ENCODE measurements around the gene ARID5A.

The ARID5A gene

GRCh38 chr2:96547203-96547641 is 10.7 kb downstream of the ARID5A start:
- TF ChIP-seq TAF1 (IDR thresholded peaks at IDR 0.05; ENCODE audit: low read depth, low read length) (no peak), SPI1 (IDR thresholded peaks at IDR 0.05; ENCODE audit: low read depth, low read length) (no peak), POU2F2 (IDR thresholded peaks at IDR 0.05; ENCODE audit: low read depth, low read length) (no peak), PAX5 (IDR thresholded peaks at IDR 0.05; ENCODE audit: insufficient read depth, low read length, severe bottlenecking) (no peak), POLR2A (IDR thresholded peaks at IDR 0.05; ENCODE audit: low read depth, low read length) (no peak), POLR2AphosphoS5 (IDR thresholded peaks at IDR 0.05; ENCODE audit: low read depth, low read length) (no peak)
- DNase-seq (ENCODE audit: insufficient read length, low spot score) (no peak), FAIRE-seq (no peak)

DNA sequence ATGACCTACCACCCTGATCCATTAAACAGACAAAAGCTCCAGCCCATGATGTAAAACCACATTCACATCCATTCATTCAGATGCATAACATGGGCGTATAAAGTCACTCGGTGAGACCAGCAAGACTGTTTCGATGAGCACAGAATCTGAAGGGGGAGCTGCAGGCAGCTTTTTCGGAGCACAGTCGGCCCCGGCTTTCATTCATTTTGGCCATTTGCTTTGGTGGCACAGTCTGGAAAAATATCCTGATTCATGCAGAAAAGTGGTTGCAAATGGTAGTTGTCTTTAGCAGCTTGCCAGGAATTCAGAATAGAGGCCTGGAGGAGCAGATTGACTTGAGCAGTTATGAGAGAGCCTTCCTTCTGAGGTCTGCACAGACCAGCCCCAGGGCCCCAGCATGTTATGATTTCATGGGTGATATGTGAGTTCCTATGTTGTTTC is 11.2 kb downstream of the ARID5A start:
- no peak for TF ChIP-seq POU2F2 (IDR thresholded peaks at IDR 0.05; ENCODE audit: low read depth, low read length)
- no peak for TF ChIP-seq TAF1 (IDR thresholded peaks at IDR 0.05; ENCODE audit: low read depth, low read length)
- no peak for TF ChIP-seq POLR2A (IDR thresholded peaks at IDR 0.05; ENCODE audit: low read depth, low read length)
- no peak for TF ChIP-seq POLR2AphosphoS5 (IDR thresholded peaks at IDR 0.05; ENCODE audit: low read depth, low read length)
- no peak for TF ChIP-seq PAX5 (IDR thresholded peaks at IDR 0.05; ENCODE audit: insufficient read depth, low read length, severe bottlenecking)
- TF ChIP-seq SPI1 (IDR thresholded peaks at IDR 0.05; ENCODE audit: low read depth, low read length), result no peak
- DNase-seq (ENCODE audit: insufficient read length, low spot score) (no peak), FAIRE-seq (no peak)

- no peak for DNase-seq (ENCODE audit: insufficient read length, low spot score)
- TF ChIP-seq PAX5 (IDR thresholded peaks at IDR 0.05; ENCODE audit: insufficient read depth, low read length, severe bottlenecking) (no peak), POLR2AphosphoS5 (IDR thresholded peaks at IDR 0.05; ENCODE audit: low read depth, low read length) (no peak; the same call in none of the 2 replicates), SPI1 (IDR thresholded peaks at IDR 0.05; ENCODE audit: low read depth, low read length) (no peak), POLR2A (IDR thresholded peaks at IDR 0.05; ENCODE audit: low read depth, low read length) (no peak), POU2F2 (IDR thresholded peaks at IDR 0.05; ENCODE audit: low read depth, low read length) (no peak), TAF1 (IDR thresholded peaks at IDR 0.05; ENCODE audit: low read depth, low read length) (no peak)
- no peak for FAIRE-seq
Observed at GRCh38 chr2:96548558-96549465, 12.3 kb downstream of the ARID5A start.

DNA sequence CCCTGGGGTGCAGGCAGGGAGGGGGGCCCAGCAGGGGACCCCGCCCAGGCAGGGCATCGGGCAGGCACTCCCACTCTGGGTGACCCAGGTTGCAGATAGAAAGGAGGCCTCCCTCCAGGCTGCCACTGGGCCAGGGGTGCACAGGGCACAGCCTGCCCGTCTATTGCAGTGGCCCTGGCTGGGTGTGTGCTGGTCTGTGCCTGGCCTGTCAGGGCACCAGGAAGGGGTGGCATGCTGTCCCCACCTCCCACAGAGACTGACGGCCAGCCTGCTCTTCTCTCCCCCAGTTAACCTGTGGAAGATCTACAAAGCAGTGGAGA is 12.9 kb downstream of the ARID5A start:
- TF ChIP-seq POLR2AphosphoS5 (IDR thresholded peaks at IDR 0.05; ENCODE audit: low read depth, low read length) (peak; percentile 61), TAF1 (IDR thresholded peaks at IDR 0.05; ENCODE audit: low read depth, low read length) (no peak), SPI1 (IDR thresholded peaks at IDR 0.05; ENCODE audit: low read depth, low read length) (no peak), POU2F2 (IDR thresholded peaks at IDR 0.05; ENCODE audit: low read depth, low read length) (no peak), POLR2A (IDR thresholded peaks at IDR 0.05; ENCODE audit: low read depth, low read length) (peak; percentile 67; the same call in 1 of the 2 replicates), PAX5 (IDR thresholded peaks at IDR 0.05; ENCODE audit: insufficient read depth, low read length, severe bottlenecking) (no peak)
- FAIRE-seq (no peak), DNase-seq (ENCODE audit: insufficient read length, low spot score) (no peak)

DNA sequence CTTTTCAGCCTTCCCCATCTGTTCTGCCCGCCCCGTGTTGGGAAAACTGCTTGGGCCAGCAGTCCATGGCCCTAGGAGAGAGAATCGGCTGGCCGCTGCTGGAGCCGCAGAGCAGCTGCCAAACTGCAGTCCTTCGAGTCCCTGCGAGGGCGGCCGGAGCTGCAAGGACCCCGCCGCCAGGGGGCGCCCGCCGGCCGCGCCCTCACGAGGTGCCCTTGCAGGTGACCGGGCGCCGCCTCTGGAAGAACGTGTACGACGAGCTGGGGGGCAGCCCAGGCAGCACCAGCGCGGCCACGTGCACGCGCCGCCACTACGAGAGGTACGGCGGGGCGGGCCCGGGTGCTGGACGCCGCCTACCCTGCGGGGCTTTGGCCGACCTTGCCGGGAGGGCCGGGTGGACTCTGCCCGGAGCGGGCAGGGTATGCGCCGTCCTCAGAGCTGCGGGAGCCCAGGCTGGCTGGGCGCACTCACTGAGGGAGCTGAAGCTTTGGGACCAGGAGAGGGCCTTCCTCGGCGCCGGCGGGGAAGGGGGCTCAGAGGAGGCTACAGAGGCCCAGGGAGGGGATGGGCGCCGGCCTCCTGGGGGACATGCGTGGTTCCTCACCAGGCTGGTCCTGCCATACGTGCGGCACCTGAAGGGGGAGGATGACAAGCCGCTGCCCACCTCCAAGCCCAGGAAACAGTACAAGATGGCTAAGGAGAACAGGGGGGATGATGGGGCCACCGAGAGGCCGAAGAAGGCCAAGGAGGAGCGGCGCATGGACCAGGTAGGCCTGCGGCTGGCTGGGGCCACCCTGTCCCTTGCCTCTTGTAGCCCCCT is 13.6 kb downstream of the ARID5A start:
- no peak for FAIRE-seq
- DNase-seq (ENCODE audit: insufficient read length, low spot score), result no peak
- TF ChIP-seq PAX5 (IDR thresholded peaks at IDR 0.05; ENCODE audit: insufficient read depth, low read length, severe bottlenecking) (no peak), POU2F2 (IDR thresholded peaks at IDR 0.05; ENCODE audit: low read depth, low read length) (no peak), TAF1 (IDR thresholded peaks at IDR 0.05; ENCODE audit: low read depth, low read length) (no peak), POLR2AphosphoS5 (IDR thresholded peaks at IDR 0.05; ENCODE audit: low read depth, low read length) (no peak), SPI1 (IDR thresholded peaks at IDR 0.05; ENCODE audit: low read depth, low read length) (no peak), POLR2A (IDR thresholded peaks at IDR 0.05; ENCODE audit: low read depth, low read length) (no peak)

GRCh38 chr2:96550787-96551604 is 14.4 kb downstream of the ARID5A start:
- FAIRE-seq, result no peak
- no peak for DNase-seq (ENCODE audit: insufficient read length, low spot score)
- TF ChIP-seq SPI1 (IDR thresholded peaks at IDR 0.05; ENCODE audit: low read depth, low read length) (no peak), PAX5 (IDR thresholded peaks at IDR 0.05; ENCODE audit: insufficient read depth, low read length, severe bottlenecking) (no peak), POLR2AphosphoS5 (IDR thresholded peaks at IDR 0.05; ENCODE audit: low read depth, low read length) (no peak), TAF1 (IDR thresholded peaks at IDR 0.05; ENCODE audit: low read depth, low read length) (no peak)

GRCh38 chr2:96551605-96552314 is 15.2 kb downstream of the ARID5A start:
- no peak for FAIRE-seq
- no peak for DNase-seq (ENCODE audit: insufficient read length, low spot score)
- TF ChIP-seq POLR2AphosphoS5 (IDR thresholded peaks at IDR 0.05; ENCODE audit: low read depth, low read length), result 0 out of 2 replicates have a peak, but pooled peaks have one; percentile 33
- no peak for TF ChIP-seq POLR2A (IDR thresholded peaks at IDR 0.05; ENCODE audit: low read depth, low read length)
- no peak for TF ChIP-seq SPI1 (IDR thresholded peaks at IDR 0.05; ENCODE audit: low read depth, low read length)
- TF ChIP-seq TAF1 (IDR thresholded peaks at IDR 0.05; ENCODE audit: low read depth, low read length), result no peak
- no peak for TF ChIP-seq POU2F2 (IDR thresholded peaks at IDR 0.05; ENCODE audit: low read depth, low read length)
